ENCODE data around the gene SAMD13.

Gene SAMD13

DNA sequence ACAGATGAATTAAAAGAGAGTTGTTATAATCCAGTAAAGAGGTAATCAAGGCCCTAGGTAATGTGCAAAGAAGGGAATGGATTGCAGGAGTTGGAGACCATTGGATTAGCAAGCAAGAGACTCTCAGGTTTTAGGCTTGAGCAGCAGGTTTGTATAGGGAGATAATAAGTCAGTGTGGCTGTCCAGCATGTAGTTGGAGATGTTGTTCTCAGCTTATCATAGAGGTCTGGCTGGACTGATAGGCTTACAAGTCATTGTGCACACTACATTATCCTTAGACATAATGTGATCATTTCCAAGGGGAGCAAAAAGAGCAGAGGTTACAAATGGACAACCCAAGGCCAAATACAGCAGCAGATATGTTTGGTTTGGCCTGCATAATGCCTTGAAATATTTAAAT, 45.9 kb upstream of the SAMD13 start:
- TF ChIP-seq EP300 (IDR thresholded peaks at IDR 0.05; ENCODE audit: borderline replicate concordance) (no peak), ZBTB7A (IDR thresholded peaks at IDR 0.05; ENCODE audit: low read depth) (no peak), NFIC (IDR thresholded peaks at IDR 0.05) (no peak), RAD21 (IDR thresholded peaks at IDR 0.05; ENCODE audit: low read depth) (no peak), EGR1 (IDR thresholded peaks at IDR 0.05) (no peak), TCF12 (IDR thresholded peaks at IDR 0.05; ENCODE audit: low read depth) (no peak), FOXM1 (IDR thresholded peaks at IDR 0.05; ENCODE audit: borderline replicate concordance, low read depth) (no peak), CEBPB (IDR thresholded peaks at IDR 0.05) (no peak), CREB1 (IDR thresholded peaks at IDR 0.05; ENCODE audit: low read depth) (no peak), YY1 (IDR thresholded peaks at IDR 0.05; ENCODE audit: low read depth) (no peak), TEAD4 (IDR thresholded peaks at IDR 0.05) (no peak)
- TF ChIP-seq, protein P1, sequence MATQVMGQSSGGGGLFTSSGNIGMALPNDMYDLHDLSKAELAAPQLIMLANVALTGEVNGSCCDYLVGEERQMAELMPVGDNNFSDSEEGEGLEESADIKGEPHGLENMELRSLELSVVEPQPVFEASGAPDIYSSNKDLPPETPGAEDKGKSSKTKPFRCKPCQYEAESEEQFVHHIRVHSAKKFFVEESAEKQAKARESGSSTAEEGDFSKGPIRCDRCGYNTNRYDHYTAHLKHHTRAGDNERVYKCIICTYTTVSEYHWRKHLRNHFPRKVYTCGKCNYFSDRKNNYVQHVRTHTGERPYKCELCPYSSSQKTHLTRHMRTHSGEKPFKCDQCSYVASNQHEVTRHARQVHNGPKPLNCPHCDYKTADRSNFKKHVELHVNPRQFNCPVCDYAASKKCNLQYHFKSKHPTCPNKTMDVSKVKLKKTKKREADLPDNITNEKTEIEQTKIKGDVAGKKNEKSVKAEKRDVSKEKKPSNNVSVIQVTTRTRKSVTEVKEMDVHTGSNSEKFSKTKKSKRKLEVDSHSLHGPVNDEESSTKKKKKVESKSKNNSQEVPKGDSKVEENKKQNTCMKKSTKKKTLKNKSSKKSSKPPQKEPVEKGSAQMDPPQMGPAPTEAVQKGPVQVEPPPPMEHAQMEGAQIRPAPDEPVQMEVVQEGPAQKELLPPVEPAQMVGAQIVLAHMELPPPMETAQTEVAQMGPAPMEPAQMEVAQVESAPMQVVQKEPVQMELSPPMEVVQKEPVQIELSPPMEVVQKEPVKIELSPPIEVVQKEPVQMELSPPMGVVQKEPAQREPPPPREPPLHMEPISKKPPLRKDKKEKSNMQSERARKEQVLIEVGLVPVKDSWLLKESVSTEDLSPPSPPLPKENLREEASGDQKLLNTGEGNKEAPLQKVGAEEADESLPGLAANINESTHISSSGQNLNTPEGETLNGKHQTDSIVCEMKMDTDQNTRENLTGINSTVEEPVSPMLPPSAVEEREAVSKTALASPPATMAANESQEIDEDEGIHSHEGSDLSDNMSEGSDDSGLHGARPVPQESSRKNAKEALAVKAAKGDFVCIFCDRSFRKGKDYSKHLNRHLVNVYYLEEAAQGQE (IDR thresholded peaks at IDR 0.05; ENCODE audit: low read depth): no peak
- TF ChIP-seq, protein P2, sequence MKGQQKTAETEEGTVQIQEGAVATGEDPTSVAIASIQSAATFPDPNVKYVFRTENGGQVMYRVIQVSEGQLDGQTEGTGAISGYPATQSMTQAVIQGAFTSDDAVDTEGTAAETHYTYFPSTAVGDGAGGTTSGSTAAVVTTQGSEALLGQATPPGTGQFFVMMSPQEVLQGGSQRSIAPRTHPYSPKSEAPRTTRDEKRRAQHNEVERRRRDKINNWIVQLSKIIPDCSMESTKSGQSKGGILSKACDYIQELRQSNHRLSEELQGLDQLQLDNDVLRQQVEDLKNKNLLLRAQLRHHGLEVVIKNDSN (IDR thresholded peaks at IDR 0.05): no peak
- TF ChIP-seq, protein P3, sequence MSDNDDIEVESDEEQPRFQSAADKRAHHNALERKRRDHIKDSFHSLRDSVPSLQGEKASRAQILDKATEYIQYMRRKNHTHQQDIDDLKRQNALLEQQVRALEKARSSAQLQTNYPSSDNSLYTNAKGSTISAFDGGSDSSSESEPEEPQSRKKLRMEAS (IDR thresholded peaks at IDR 0.05): no peak

DNA sequence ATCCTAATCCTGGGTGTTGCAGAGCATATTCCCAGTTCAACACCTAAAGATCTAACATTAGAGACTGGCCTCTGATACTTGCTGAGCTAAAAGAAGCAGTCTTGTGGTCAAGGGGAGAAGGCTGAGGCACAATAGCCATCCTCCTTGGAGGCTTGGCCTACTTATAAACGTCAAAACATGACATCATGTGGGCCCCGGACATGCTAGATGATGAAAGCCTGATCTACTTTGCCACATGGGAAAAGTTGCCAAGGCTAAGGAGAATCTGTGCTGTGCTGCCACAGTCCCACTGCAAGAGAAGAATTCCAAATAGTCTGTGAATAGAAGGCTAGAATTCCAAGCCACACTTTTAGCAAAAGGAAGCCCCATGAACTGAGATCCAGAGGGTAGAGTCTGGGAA, 43.9 kb upstream of the SAMD13 start:
- TF ChIP-seq EP300 (IDR thresholded peaks at IDR 0.05; ENCODE audit: borderline replicate concordance) (no peak), ZBTB7A (IDR thresholded peaks at IDR 0.05; ENCODE audit: low read depth) (no peak), TCF12 (IDR thresholded peaks at IDR 0.05; ENCODE audit: low read depth) (no peak), FOXM1 (IDR thresholded peaks at IDR 0.05; ENCODE audit: borderline replicate concordance, low read depth) (no peak)
- TF ChIP-seq, protein P2 (IDR thresholded peaks at IDR 0.05): no peak
- TF ChIP-seq, protein P1 (IDR thresholded peaks at IDR 0.05; ENCODE audit: low read depth): no peak

DNA sequence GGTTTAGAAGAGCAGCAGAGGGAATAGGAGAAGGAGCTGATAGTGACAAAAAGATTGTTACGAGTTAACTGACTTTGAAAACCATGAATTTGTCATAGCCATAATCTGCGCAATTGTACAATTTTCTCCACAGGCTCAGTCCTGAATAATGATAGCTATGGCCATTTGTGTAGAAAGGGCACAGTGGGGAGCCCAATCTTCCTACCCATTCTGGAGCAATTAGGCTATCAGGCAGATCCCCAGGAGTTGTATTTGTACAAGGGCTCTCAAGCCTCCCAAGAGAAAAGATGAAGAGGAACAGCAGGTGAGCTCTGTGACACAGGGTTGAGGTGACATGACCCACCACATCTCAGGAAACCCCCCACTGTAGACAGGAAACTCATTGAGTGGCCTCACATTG, 42.1 kb upstream of the SAMD13 start:
- TF ChIP-seq TEAD4 (IDR thresholded peaks at IDR 0.05) (no peak), EGR1 (IDR thresholded peaks at IDR 0.05) (no peak), EP300 (IDR thresholded peaks at IDR 0.05; ENCODE audit: borderline replicate concordance) (no peak), CREB1 (IDR thresholded peaks at IDR 0.05; ENCODE audit: low read depth) (no peak), FOXM1 (IDR thresholded peaks at IDR 0.05; ENCODE audit: borderline replicate concordance, low read depth) (no peak), CEBPB (IDR thresholded peaks at IDR 0.05) (no peak), TCF12 (IDR thresholded peaks at IDR 0.05; ENCODE audit: low read depth) (no peak), YY1 (IDR thresholded peaks at IDR 0.05; ENCODE audit: low read depth) (no peak), TAF1 (IDR thresholded peaks at IDR 0.05; ENCODE audit: low read depth) (no peak), ZBTB7A (IDR thresholded peaks at IDR 0.05; ENCODE audit: low read depth) (no peak), NFIC (IDR thresholded peaks at IDR 0.05) (no peak), RAD21 (IDR thresholded peaks at IDR 0.05; ENCODE audit: low read depth) (no peak)
- TF ChIP-seq, protein P3 (IDR thresholded peaks at IDR 0.05): no peak
- TF ChIP-seq, protein P1 (IDR thresholded peaks at IDR 0.05; ENCODE audit: low read depth): no peak
- TF ChIP-seq, protein P2 (IDR thresholded peaks at IDR 0.05): no peak

DNA sequence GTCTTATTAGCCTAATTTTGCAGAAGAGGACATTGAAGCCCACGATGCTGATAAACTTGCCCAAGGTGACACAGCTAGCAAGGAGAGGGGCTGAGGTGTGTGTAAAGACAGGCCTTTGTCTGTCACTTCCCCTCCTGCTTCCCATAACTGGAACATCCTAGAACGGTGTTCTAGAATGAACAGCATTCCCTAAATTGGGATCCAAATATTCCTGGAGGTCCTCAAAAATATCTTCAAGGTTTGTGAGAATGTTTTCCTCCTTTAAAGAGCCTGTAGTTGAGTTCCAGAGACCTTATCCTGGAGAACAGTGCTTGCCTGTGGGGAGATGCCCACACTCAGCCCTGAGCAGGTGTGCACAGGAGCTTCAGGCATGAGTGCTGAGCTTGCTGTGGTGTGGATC, 41.5 kb upstream of the SAMD13 start:
- no peak for TF ChIP-seq TAF1 (IDR thresholded peaks at IDR 0.05; ENCODE audit: low read depth)
- no peak for TF ChIP-seq EGR1 (IDR thresholded peaks at IDR 0.05)
- no peak for TF ChIP-seq CREB1 (IDR thresholded peaks at IDR 0.05; ENCODE audit: low read depth)
- TF ChIP-seq, protein P1 (IDR thresholded peaks at IDR 0.05; ENCODE audit: low read depth): no peak
- TF ChIP-seq, protein P2 (IDR thresholded peaks at IDR 0.05): no peak
- TF ChIP-seq RAD21 (IDR thresholded peaks at IDR 0.05; ENCODE audit: low read depth): no peak
- no peak for TF ChIP-seq EP300 (IDR thresholded peaks at IDR 0.05; ENCODE audit: borderline replicate concordance)
- no peak for TF ChIP-seq CEBPB (IDR thresholded peaks at IDR 0.05)
- TF ChIP-seq FOXM1 (IDR thresholded peaks at IDR 0.05; ENCODE audit: borderline replicate concordance, low read depth): no peak
- no peak for TF ChIP-seq ZBTB7A (IDR thresholded peaks at IDR 0.05; ENCODE audit: low read depth)
- no peak for TF ChIP-seq TCF12 (IDR thresholded peaks at IDR 0.05; ENCODE audit: low read depth)
- no peak for TF ChIP-seq YY1 (IDR thresholded peaks at IDR 0.05; ENCODE audit: low read depth)
- TF ChIP-seq, protein P3 (IDR thresholded peaks at IDR 0.05): no peak
- no peak for TF ChIP-seq TEAD4 (IDR thresholded peaks at IDR 0.05)
- TF ChIP-seq NFIC (IDR thresholded peaks at IDR 0.05): no peak

Measured in Ishikawa (cell line).